GM18526 (cell line): Measurements from ENCODE around the gene UBR3.

Experiments
- POLR2A ChIP-seq: IDR thresholded peaks from 3 replicates; pipeline ENCODE4 v1.6.1; 2011; ENCODE audit not compliant: insufficient read length; ENCODE audit errors: extremely low read depth

Gene UBR3

GRCh38 chr2:169827272-169828140 is at the start of gene UBR3:
TSS of gene UBR3 (plus strand) at chr2:169827454. CDS start at chr2:169827508, 54 bp downstream.
- peak; percentile 75 for TF ChIP-seq POLR2A

GRCh38 chr2:169778446-169778845 is 48.8 kb upstream of the UBR3 start:
- TF ChIP-seq POLR2A, result no peak

- TF ChIP-seq POLR2A, result no peak
These were observed 45.8 kb upstream of the UBR3 start for GRCh38 chr2:169781249-169782013.

GRCh38 chr2:169782513-169782912 is 44.7 kb upstream of the UBR3 start:
- no peak for TF ChIP-seq POLR2A

GRCh38 chr2:169790581-169790980 is 36.7 kb upstream of the UBR3 start:
- no peak for TF ChIP-seq POLR2A

GRCh38 chr2:169795181-169795580 is 32.1 kb upstream of the UBR3 start:
- TF ChIP-seq POLR2A, result no peak

GRCh38 chr2:169796441-169796840 is 30.8 kb upstream of the UBR3 start:
- TF ChIP-seq POLR2A, result no peak

GRCh38 chr2:169797601-169798000 is 29.7 kb upstream of the UBR3 start:
- no peak for TF ChIP-seq POLR2A

- TF ChIP-seq POLR2A, result no peak
These were observed 28.9 kb upstream of the UBR3 start for GRCh38 chr2:169798397-169798717.

- peak; percentile 85 for TF ChIP-seq POLR2A
These were observed 28.3 kb upstream of the UBR3 start, which contains the start of gene SSB for GRCh38 chr2:169798718-169799592. TSS of gene SSB (plus strand) at chr2:169798871. CDS start at chr2:169800961, 2,090 bp downstream.

GRCh38 chr2:169803480-169803879 is 23.8 kb upstream of the UBR3 start:
- TF ChIP-seq POLR2A, result no peak

GRCh38 chr2:169806586-169806985 is 20.7 kb upstream of the UBR3 start:
- TF ChIP-seq POLR2A, result no peak

GRCh38 chr2:169808221-169808620 is 19.0 kb upstream of the UBR3 start:
- no peak for TF ChIP-seq POLR2A

GRCh38 chr2:169815849-169816248 is 11.4 kb upstream of the UBR3 start:
- no peak for TF ChIP-seq POLR2A

GRCh38 chr2:169818241-169818640 is 9.0 kb upstream of the UBR3 start:
- TF ChIP-seq POLR2A, result no peak
